Measurements from ENCODE around the gene RICTOR. TPM values are rescaled to one million over a fixed set of nuclear protein-coding genes. Genes with fewer than 3 reads are reported as not detected.
"Not testable (repeated sequence)": the region's sequence is repeated elsewhere in the genome, so short reads cannot be mapped to it uniquely, and the experiment has no call there.

RICTOR gene
- total RNA-seq, 1 donor from 2014 or later, result 34.2 TPM

GRCh38 chr5:39005566-39006232, 68.5 kb downstream of the RICTOR start:
- H3K4me1 Mint-ChIP-seq, result peaks cover 15% of the 10 kb centered on the region
- no peak for DNase-seq
- H3K27me3 Mint-ChIP-seq, result no peaks in the 10 kb centered on the region
- H3K27ac Mint-ChIP-seq, result no peak overlapping the region
- H3K9me3 Mint-ChIP-seq, result peaks cover 6% of the 10 kb centered on the region
- no peak overlapping the region for H3K4me3 Mint-ChIP-seq
- H3K36me3 Mint-ChIP-seq (ENCODE audit: low read depth), result peaks cover 21% of the 10 kb centered on the region
- intact Hi-C loops (cut with micrococcal nuclease), result loop anchor here (5.0 kb wide), 1 partner anchor 67 kb away; the partner anchor contains the start of gene RICTOR

DNA sequence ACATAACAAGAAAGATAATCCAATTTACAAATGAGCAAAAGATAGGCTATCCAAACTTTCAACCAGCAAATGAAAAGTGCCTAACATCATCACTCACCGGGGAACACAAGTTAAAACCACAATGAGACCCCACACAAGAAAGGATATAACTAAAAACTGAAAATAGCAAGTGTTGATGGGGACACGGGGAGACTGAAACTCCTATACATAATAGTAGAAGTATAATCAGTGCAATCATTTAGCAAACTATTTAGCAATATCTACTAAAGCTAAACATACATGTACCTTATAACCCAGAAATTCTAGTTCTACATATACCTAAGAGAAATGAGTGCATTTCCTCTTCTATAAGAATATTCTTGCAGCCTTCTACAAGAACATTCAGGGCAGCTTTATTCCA, 72.5 kb downstream of the RICTOR start:
- peaks cover 33% of the 10 kb centered on the region for H3K36me3 Mint-ChIP-seq (ENCODE audit: low read depth)
- no peaks in the 10 kb centered on the region for H3K27me3 Mint-ChIP-seq
- DNase-seq, result no peak
- intact Hi-C loops (cut with micrococcal nuclease), result no loop called here
- H3K4me3 Mint-ChIP-seq, result no peak overlapping the region
- H3K27ac Mint-ChIP-seq, result no peak overlapping the region
- peaks cover 15% of the 10 kb centered on the region for H3K4me1 Mint-ChIP-seq
- H3K9me3 Mint-ChIP-seq, result peaks cover 3% of the 10 kb centered on the region

- no peaks in the 10 kb centered on the region for H3K27me3 Mint-ChIP-seq
- H3K9me3 Mint-ChIP-seq, result peaks cover 3% of the 10 kb centered on the region
- peaks cover 8% of the 10 kb centered on the region for H3K4me1 Mint-ChIP-seq
- intact Hi-C loops (cut with micrococcal nuclease), result loop anchor here (10.0 kb wide), 1 partner anchor 216 kb away; the partner anchor contains the start of gene FYB1
- no peak overlapping the region for H3K4me3 Mint-ChIP-seq
- peaks cover 43% of the 10 kb centered on the region for H3K36me3 Mint-ChIP-seq (ENCODE audit: low read depth)
- DNase-seq, result no peak
- no peak overlapping the region for H3K27ac Mint-ChIP-seq
Observed at GRCh38 chr5:38999037-38999436, 75.2 kb downstream of the RICTOR start.

GRCh38 chr5:38997591-38997990, 76.6 kb downstream of the RICTOR start:
- no peak overlapping the region for H3K27ac Mint-ChIP-seq
- H3K4me1 Mint-ChIP-seq, result peaks cover 12% of the 10 kb centered on the region
- H3K27me3 Mint-ChIP-seq, result no peaks in the 10 kb centered on the region
- H3K4me3 Mint-ChIP-seq, result no peak overlapping the region
- intact Hi-C loops (cut with micrococcal nuclease), result loop anchor here (10.0 kb wide), 1 partner anchor 217 kb away; the partner anchor contains the start of gene FYB1
- peaks cover 3% of the 10 kb centered on the region for H3K9me3 Mint-ChIP-seq
- DNase-seq, result no peak
- peaks cover 49% of the 10 kb centered on the region for H3K36me3 Mint-ChIP-seq (ENCODE audit: low read depth)

DNA sequence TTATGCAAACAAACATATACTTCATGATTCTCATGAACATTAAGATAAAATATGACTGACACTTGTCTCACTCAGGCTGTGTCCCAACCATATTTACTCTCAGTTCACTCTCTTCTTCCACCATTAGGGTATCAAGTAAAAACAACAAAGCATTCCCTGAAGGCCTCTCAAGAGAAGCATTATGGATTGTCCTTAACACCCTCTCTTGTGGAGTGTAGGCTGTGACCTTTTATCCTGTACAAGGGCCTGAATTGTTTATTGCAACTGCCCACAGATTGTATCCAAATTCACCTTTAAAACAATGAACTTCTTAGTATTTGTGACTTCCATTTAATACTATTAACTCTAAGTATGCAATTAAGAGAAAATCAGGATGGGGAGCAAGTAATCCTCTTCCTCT, 78.1 kb downstream of the RICTOR start:
- H3K27ac Mint-ChIP-seq, result no peak overlapping the region
- H3K4me3 Mint-ChIP-seq, result no peak overlapping the region
- intact Hi-C loops (cut with micrococcal nuclease), result loop anchor here (10.0 kb wide), 1 partner anchor 219 kb away; the partner anchor contains the start of gene FYB1
- H3K27me3 Mint-ChIP-seq, result no peaks in the 10 kb centered on the region
- H3K36me3 Mint-ChIP-seq (ENCODE audit: low read depth), result peaks cover 44% of the 10 kb centered on the region
- H3K4me1 Mint-ChIP-seq, result peaks cover 9% of the 10 kb centered on the region
- H3K9me3 Mint-ChIP-seq, result peaks cover 3% of the 10 kb centered on the region
- DNase-seq, result no peak

GRCh38 chr5:38994324-38994927, 79.8 kb downstream of the RICTOR start:
- peaks cover 9% of the 10 kb centered on the region for H3K4me1 Mint-ChIP-seq
- no peak overlapping the region for H3K27ac Mint-ChIP-seq
- H3K9me3 Mint-ChIP-seq, result peaks cover 11% of the 10 kb centered on the region
- peaks cover 48% of the 10 kb centered on the region for H3K36me3 Mint-ChIP-seq (ENCODE audit: low read depth)
- DNase-seq, result peak; percentile 75
- intact Hi-C loops (cut with micrococcal nuclease), result loop anchor here (1.0 to 10.0 kb wide), 3 partner anchors 86 to 288 kb away; partner anchors contain the start of gene FYB1
- no peak overlapping the region for H3K4me3 Mint-ChIP-seq
- no peaks in the 10 kb centered on the region for H3K27me3 Mint-ChIP-seq

DNA sequence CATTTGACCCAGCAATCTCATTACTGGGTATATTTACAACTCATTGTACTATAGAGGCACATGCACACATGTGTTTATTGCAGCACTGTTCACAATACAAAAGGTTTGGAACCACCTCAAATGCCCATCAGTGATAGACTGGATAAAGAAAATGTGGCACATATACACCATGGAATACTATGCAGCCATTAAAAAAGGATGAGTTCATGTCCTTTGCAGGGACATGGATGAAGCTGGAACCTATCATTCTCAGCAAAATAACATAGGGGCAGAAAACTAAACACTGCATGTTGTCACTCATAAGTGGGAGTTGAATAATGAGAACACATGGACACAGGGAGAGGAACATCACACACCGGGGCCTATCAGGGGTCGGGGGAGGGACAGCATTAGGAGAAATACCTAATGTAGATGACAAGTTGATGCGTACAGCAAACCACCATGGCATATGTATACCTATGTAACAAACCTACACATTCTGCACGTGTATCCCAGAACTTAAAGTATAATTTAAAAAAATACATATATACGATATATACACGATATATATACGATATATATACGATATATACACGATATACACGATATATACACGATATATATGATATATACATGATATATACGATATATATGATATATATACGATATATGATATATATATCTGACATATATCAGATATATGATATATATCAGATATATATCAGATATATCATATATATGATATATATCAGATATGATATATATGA, 84.1 kb downstream of the RICTOR start:
- H3K27me3 Mint-ChIP-seq, H3K4me1 Mint-ChIP-seq, H3K27ac Mint-ChIP-seq, DNase-seq, H3K4me3 Mint-ChIP-seq: not testable (repeated sequence)
- peaks cover 65% of the 10 kb centered on the region for H3K36me3 Mint-ChIP-seq (ENCODE audit: low read depth)
- intact Hi-C loops (cut with micrococcal nuclease), result loop anchor here (5.0 to 10.0 kb wide), 2 partner anchors 225 to 292 kb away; partner anchors contain the start of gene FYB1
- peaks cover 30% of the 10 kb centered on the region for H3K9me3 Mint-ChIP-seq

- H3K9me3 Mint-ChIP-seq, result peaks cover 30% of the 10 kb centered on the region
- peaks cover 50% of the 10 kb centered on the region for H3K36me3 Mint-ChIP-seq (ENCODE audit: low read depth)
- H3K27ac Mint-ChIP-seq, result no peak overlapping the region
- no peak for DNase-seq
- intact Hi-C loops (cut with micrococcal nuclease), result no loop called here
- no peaks in the 10 kb centered on the region for H3K4me1 Mint-ChIP-seq
- no peaks in the 10 kb centered on the region for H3K27me3 Mint-ChIP-seq
- H3K4me3 Mint-ChIP-seq, result no peak overlapping the region
Observed at GRCh38 chr5:38985909-38986452, 88.2 kb downstream of the RICTOR start.

DNA sequence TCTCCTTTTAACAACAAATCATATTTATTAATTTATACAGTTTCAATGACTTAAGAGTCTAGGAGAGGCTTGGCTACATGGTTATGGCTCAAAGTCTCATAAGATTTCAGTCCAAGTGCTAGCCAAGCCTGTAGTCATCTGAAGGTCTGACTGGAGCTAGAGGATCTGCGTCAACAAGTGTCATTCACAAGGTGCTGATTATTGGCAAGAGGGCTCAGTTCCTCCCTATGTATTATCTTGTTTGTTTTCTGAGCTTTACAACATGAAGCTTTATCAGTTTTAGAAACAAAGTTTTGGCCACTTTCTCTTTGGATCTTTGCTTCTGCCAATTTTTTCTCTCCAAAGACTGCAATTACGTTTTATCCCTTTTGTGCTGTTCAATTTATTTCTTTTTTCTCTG, 94.7 kb downstream of the RICTOR start:
- Mint-ChIP-seq H3K4me3 (no peak overlapping the region), H3K4me1 (no peaks in the 10 kb centered on the region), H3K36me3 (ENCODE audit: low read depth) (peaks cover 15% of the 10 kb centered on the region), H3K27me3 (no peaks in the 10 kb centered on the region), H3K27ac (no peak overlapping the region), H3K9me3 (no peaks in the 10 kb centered on the region)
- no peak for DNase-seq
- intact Hi-C loops (cut with micrococcal nuclease), result no loop called here

DNA sequence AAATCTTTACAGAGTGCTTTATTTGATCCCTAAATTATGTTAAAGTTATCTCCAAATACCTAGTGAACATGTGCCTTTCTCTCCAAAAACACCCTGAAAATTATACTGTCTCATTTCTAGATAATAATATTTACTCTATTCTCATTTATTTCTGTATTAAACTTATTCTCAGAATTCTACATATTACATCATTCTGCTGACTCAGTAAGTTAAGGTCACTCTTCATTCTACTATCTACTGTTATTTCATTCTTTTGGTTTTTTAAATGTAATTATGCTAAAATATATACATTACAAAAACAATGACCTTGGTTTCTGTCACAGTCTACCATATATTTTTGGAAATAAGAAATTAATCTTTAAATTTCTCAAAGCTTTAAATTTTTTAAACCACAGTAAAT, 96.2 kb downstream of the RICTOR start:
- H3K27me3 Mint-ChIP-seq, result no peaks in the 10 kb centered on the region

GRCh38 chr5:38968665-38969064, 105.5 kb downstream of the RICTOR start:
- no peak for DNase-seq
- Mint-ChIP-seq H3K9me3 (no peaks in the 10 kb centered on the region), H3K4me1 (no peaks in the 10 kb centered on the region), H3K27me3 (no peaks in the 10 kb centered on the region), H3K36me3 (ENCODE audit: low read depth) (peaks cover 30% of the 10 kb centered on the region), H3K27ac (no peak overlapping the region), H3K4me3 (no peak overlapping the region)
- intact Hi-C loops (cut with micrococcal nuclease), result no loop called here

More for the DNA sequence above, 96.2 kb downstream of the RICTOR start:
- H3K36me3 Mint-ChIP-seq (ENCODE audit: low read depth), result peaks cover 20% of the 10 kb centered on the region
- no peaks in the 10 kb centered on the region for H3K9me3 Mint-ChIP-seq
- intact Hi-C loops (cut with micrococcal nuclease), result no loop called here
- no peak overlapping the region for H3K4me3 Mint-ChIP-seq
- H3K27ac Mint-ChIP-seq, result no peak overlapping the region
- H3K4me1 Mint-ChIP-seq, result peaks cover 5% of the 10 kb centered on the region
- no peak for DNase-seq

DNA sequence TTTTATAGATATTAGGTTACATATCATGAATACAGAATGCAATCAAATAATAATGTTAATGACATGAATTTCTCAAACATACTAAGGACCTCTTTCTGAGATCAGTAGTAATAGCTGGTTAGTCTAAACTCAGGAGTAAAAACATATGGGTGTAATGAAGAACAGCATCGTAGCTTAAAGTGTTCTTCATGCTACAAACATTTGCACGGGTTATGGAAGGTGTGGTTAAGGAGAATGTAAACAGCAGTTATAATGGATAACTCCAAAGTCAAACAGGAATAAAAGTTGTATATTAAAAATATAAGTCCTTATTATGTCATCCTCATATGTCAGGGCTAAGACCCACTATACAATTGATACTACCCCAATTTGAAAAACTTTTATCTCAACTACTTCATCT, 112.5 kb downstream of the RICTOR start:
- no peaks in the 10 kb centered on the region for H3K4me1 Mint-ChIP-seq

DNA sequence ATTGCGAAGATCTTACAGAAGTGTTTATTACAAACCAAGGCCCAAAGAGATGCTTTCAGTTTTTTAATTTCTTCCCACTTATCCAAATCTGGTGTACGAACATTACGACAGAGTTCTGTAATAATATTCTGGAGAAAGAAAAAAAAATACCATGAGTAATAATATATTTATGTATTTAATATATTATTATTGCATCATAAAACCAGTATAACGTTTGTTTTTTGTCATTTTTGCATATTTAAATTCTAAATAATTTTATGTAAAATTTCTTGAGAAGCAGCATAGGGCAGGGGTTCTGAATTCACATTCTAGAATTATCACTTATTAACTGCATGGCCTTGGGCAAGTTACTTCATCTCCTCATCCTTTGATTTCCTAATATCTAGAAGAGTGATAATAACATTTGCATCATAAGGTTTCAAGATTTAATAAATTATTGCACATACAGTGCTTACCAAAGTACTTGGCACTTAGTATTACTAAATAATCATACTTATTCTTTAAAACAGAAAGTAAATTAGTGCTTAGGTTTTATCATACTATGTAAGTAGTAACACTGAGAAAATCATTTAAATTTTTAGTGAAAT, 120.7 kb downstream of the RICTOR start:
- no peak for DNase-seq
- Mint-ChIP-seq H3K4me3 (no peak overlapping the region), H3K9me3 (no peaks in the 10 kb centered on the region), H3K4me1 (no peaks in the 10 kb centered on the region), H3K36me3 (ENCODE audit: low read depth) (peaks cover 50% of the 10 kb centered on the region), H3K27ac (no peak overlapping the region), H3K27me3 (no peaks in the 10 kb centered on the region)
- intact Hi-C loops (cut with micrococcal nuclease), result no loop called here

More for the DNA sequence above, 112.5 kb downstream of the RICTOR start:
- intact Hi-C loops (cut with micrococcal nuclease), result no loop called here
- Mint-ChIP-seq H3K9me3 (no peaks in the 10 kb centered on the region), H3K27ac (no peak overlapping the region), H3K36me3 (ENCODE audit: low read depth) (peaks cover 34% of the 10 kb centered on the region), H3K27me3 (no peaks in the 10 kb centered on the region), H3K4me3 (no peak overlapping the region)
- no peak for DNase-seq
